MM.1S (cell line): ENCODE measurements around the gene IL20RB.

ENCODE experiments used
- DNase-seq: peaks from one replicate; pipeline ENCODE4 v3.0.0-alpha.2; 2015
- H2AFZ ChIP-seq: fragments of 300-600 bp; sonication (generic); 2 replicates; pipeline ENCODE4 v1.6.0; 2016; ENCODE audit warnings: antibody characterized with exemption, low read length
- H3F3A ChIP-seq: fragments of 300-600 bp; sonication (generic); 2 replicates; pipeline ENCODE4 v1.6.1; 2016; ENCODE audit warnings: mild to moderate bottlenecking, antibody characterized with exemption, low read length, moderate library complexity, mixed read lengths; ENCODE audit not compliant: insufficient read depth
- H3K27ac ChIP-seq: fragments of 300-600 bp; sonication (generic); 2 replicates; pipeline ENCODE4 v1.5.1; 2016; ENCODE audit warnings: mild to moderate bottlenecking, low read length
- H3K27me3 ChIP-seq: fragments of 300-600 bp; sonication (generic); replicated peaks from 2 replicates; pipeline ENCODE4 v1.6.0; 2016; ENCODE audit warnings: low read length; ENCODE audit not compliant: insufficient read depth
- H3K36me3 ChIP-seq: fragments of 300-600 bp; sonication (generic); replicated peaks from 2 replicates; pipeline ENCODE4 v1.6.1; 2016; ENCODE audit warnings: mild to moderate bottlenecking, low read length, mixed read lengths; ENCODE audit not compliant: insufficient read depth
- H3K4me1 ChIP-seq: fragments of 300-600 bp; sonication (generic); 2 replicates; pipeline ENCODE4 v1.6.1; 2016; ENCODE audit warnings: low read length, mixed read lengths
- H3K4me2 ChIP-seq: fragments of 300-600 bp; sonication (generic); 2 replicates; pipeline ENCODE4 v1.6.0; 2016; ENCODE audit warnings: low read depth, low read length
- H3K4me3 ChIP-seq: fragments of 300-600 bp; sonication (generic); 2 replicates; pipeline ENCODE4 v1.5.1; 2016; ENCODE audit warnings: low read length, mixed read lengths
- H3K79me2 ChIP-seq: fragments of 300-600 bp; sonication (generic); 2 replicates; pipeline ENCODE4 v1.6.1; 2016; ENCODE audit warnings: mixed run types, low read length, mixed read lengths
- H3K9ac ChIP-seq: fragments of 300-600 bp; sonication (generic); 2 replicates; pipeline ENCODE4 v1.6.1; 2016; ENCODE audit warnings: low read length, mixed read lengths
- H3K9me2 ChIP-seq: fragments of 300-600 bp; sonication (generic); replicated peaks from 2 replicates; pipeline ENCODE4 v1.6.1; 2016; ENCODE audit warnings: mild to moderate bottlenecking, low read length, mixed read lengths; ENCODE audit not compliant: insufficient read depth
- H3K9me3 ChIP-seq: fragments of 300-600 bp; sonication (generic); replicated peaks from 2 replicates; pipeline ENCODE4 v1.6.1; 2016; ENCODE audit warnings: mild to moderate bottlenecking, low read length, mixed read lengths; ENCODE audit not compliant: insufficient read depth
- H4K20me1 ChIP-seq: fragments of 300-600 bp; sonication (generic); 2 replicates; pipeline ENCODE4 v1.6.1; 2016; ENCODE audit warnings: mild to moderate bottlenecking, low read length, moderate library complexity, mixed read lengths; ENCODE audit not compliant: insufficient read depth
- CTCF ChIP-seq: fragments of 300-600 bp; sonication (generic); IDR thresholded peaks from 2 replicates; pipeline ENCODE4 v1.5.1; 2016; ENCODE audit warnings: antibody characterized with exemption, low read length, mixed read lengths
- EZH2 ChIP-seq: fragments of 300-600 bp; sonication (generic); optimal IDR thresholded peaks from 2 replicates; pipeline ENCODE3; 2017; ENCODE audit warnings: low read depth, mild to moderate bottlenecking, antibody characterized with exemption, low read length, mixed read lengths
- EZH2phosphoT487 ChIP-seq: fragments of 300-600 bp; sonication (generic); IDR thresholded peaks from 2 replicates; pipeline ENCODE4 v1.6.1; 2018; ENCODE audit warnings: antibody characterized with exemption, low read length

IL20RB gene

GRCh38 chr3:136937851-136938250, 19.9 kb upstream of the IL20RB start:
- H2AFZ ChIP-seq: no peak overlapping the region
- H3K4me2 ChIP-seq: no peak overlapping the region
- peaks cover 49% of the 10 kb centered on the region for H3K79me2 ChIP-seq
- no peaks in the 10 kb centered on the region; the same call in 1 of the 2 replicates for H3K36me3 ChIP-seq
- H3K27ac ChIP-seq: no peak overlapping the region
- no peak for DNase-seq
- no peaks in the 10 kb centered on the region for H3F3A ChIP-seq
- no peaks in the 10 kb centered on the region for H4K20me1 ChIP-seq
- H3K4me1 ChIP-seq: no peaks in the 10 kb centered on the region
- no peaks in the 10 kb centered on the region for H3K9me2 ChIP-seq
- TF ChIP-seq CTCF (no peak), EZH2phosphoT487 (no peak), EZH2 (no peak)
- no peaks in the 10 kb centered on the region for H3K27me3 ChIP-seq
- H3K9ac ChIP-seq: no peak overlapping the region
- H3K9me3 ChIP-seq: no peaks in the 10 kb centered on the region
- no peak overlapping the region for H3K4me3 ChIP-seq

GRCh38 chr3:136938334-136938733, 19.4 kb upstream of the IL20RB start:
- Histone ChIP-seq H3K27me3 (no peaks in the 10 kb centered on the region), H3K9ac (no peak overlapping the region), H3K9me2 (no peaks in the 10 kb centered on the region), H3K4me3 (no peak overlapping the region), H4K20me1 (no peaks in the 10 kb centered on the region), H3F3A (no peaks in the 10 kb centered on the region), H3K36me3 (no peaks in the 10 kb centered on the region; the same call in 1 of the 2 replicates), H3K79me2 (peaks cover 49% of the 10 kb centered on the region), H3K4me1 (no peaks in the 10 kb centered on the region), H2AFZ (no peak overlapping the region), H3K9me3 (no peaks in the 10 kb centered on the region), H3K4me2 (no peak overlapping the region), H3K27ac (no peak overlapping the region)
- TF ChIP-seq EZH2phosphoT487: no peak
- TF ChIP-seq CTCF: no peak
- TF ChIP-seq EZH2: no peak
- no peak for DNase-seq

GRCh38 chr3:136939489-136939888, 18.3 kb upstream of the IL20RB start:
- Histone ChIP-seq H2AFZ (no peak overlapping the region), H3F3A (no peaks in the 10 kb centered on the region), H3K27me3 (no peaks in the 10 kb centered on the region), H4K20me1 (no peaks in the 10 kb centered on the region), H3K4me2 (no peak overlapping the region), H3K9me3 (no peaks in the 10 kb centered on the region), H3K4me3 (no peak overlapping the region), H3K79me2 (peaks cover 49% of the 10 kb centered on the region), H3K9ac (no peak overlapping the region), H3K4me1 (no peaks in the 10 kb centered on the region), H3K36me3 (no peaks in the 10 kb centered on the region; the same call in 1 of the 2 replicates), H3K27ac (no peak overlapping the region), H3K9me2 (no peaks in the 10 kb centered on the region)
- no peak for DNase-seq
- TF ChIP-seq EZH2phosphoT487: no peak
- TF ChIP-seq EZH2: no peak
- no peak for TF ChIP-seq CTCF
